Fibroblast of gingiva (primary cell): Measurements from ENCODE around the gene MRPL10.

Experiments
- DNase-seq: peaks from one replicate; pipeline ENCODE4 v3.0.0-alpha.2; 2011; ENCODE audit warnings: low read depth

The MRPL10 gene

DNA sequence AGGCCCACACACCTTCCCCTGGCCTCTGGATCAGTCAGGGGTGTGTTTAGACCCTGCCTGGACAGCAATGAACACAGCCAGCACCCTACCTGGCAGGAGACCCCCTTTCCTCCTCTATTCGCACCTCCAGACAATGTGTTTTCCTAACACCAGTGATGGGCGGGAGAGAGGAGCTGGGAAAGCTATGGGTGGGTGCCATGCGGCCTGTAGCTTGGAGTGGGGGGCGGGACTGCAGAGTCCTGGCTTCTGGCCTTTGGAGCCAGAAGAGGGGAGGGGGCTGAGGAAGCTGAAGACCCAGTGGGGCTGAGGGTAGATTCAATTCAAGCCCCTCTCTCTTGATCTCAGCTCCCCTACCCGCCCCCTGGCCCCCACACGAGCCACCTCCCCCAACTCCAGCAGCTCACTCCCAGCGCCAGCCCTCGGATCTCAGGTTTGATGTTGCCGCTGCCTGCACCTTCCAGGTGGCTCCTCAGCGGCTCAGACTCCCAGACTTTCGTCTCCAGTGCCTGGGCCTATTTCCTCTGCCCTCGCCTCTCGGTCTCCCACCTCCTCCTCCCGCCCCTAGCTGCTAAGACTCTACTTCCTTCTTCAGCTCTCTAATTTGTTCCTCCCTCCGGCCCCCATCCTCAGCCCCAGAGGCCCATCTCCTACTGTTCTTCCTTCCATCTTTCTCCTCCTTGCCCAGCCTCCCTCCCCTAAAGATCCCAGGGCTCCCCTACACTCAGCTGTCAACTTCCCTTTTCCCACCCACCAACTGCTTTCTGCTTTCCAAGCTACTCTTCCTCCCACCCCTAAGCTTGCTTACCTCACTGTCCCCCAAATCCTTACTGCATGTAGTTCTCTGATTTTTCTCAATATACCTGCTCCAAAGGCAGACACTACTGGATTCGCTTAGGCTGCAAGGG is 26.5 kb upstream of the MRPL10 start:
- DNase-seq, result no peak

GRCh38 chr17:47856830-47857229 is 25.5 kb upstream of the MRPL10 start:
- DNase-seq, result no peak

DNA sequence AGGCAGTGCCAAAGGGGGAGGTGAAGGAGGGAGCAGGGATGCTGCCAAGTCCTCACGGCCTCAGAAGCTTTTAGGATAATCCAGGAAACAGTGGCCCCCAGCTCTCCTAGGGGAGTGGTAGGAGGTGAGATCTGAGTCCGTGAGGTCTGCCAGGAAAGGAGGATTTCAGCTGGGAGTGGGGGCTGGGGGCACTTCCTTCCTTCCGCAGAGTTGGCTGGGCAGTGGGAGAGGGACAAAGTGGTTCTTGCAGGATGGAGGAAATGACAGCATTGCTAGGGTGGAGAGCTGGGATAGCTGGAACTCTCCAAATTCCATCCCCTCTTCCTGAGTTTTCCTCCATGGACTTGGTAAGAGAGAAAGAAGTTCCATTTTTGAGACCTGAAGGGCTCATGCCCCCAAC is 24.4 kb upstream of the MRPL10 start:
- DNase-seq, result no peak

DNA sequence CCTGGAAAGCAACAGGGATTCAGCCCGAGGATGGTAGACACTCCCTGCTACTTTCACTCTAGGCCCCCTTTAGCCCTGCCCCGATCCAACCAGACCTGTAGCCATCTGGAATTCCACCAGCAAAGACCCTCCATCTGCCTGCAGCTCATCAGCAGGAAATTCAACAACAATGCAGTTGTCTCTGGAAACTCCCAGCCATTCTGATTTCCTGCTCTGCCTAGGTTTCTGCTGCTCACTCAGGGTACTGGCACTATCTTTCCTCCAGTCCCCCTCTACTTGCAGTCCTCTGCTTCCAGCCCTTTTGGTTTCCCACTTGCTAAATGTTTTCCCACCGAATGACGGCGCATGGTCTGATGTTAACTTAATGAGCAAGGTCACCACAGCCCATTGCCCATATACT is 22.3 kb upstream of the MRPL10 start:
- no peak for DNase-seq

DNA sequence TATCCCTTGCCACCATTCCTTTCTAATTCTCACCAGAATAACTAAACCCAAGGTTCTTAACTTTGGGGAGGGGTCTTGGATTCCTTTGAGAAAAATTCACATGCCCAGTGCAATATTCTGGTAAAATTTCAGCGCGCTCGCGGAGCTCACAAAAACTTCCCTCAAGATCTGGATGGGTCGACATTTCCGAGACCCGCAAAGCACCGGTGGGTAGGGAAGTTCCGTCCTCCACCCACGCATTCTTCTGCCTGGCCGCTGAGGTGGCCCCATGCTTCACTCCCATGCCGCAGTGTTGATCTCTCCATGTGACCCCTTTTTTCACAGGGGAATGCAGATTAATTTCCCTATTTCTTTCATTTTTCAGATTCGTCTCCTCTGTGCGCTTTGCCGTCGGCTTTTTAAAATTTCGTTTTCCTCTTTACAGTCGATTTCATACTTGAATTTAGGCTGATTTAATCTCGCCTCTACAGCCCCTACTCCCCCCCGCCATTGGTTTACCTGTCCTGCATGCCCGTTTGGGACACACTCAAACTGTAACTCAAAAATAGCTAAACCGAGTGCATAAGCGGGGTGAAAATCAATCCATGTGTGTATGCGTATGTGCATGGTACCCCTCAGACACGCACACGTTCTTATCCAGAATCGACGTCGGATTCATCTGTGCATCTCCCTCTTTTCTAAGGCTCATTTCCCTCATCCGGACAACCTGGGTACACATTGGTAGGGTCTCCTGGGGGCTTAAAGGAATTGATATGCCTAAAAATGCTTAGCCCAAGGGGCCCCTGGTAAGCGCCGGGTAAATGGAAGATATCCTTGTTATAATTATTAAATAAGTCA is 21.0 kb upstream of the MRPL10 start:
- DNase-seq, result no peak

GRCh38 chr17:47851764-47852112 is 20.4 kb upstream of the MRPL10 start:
- no peak for DNase-seq

DNA sequence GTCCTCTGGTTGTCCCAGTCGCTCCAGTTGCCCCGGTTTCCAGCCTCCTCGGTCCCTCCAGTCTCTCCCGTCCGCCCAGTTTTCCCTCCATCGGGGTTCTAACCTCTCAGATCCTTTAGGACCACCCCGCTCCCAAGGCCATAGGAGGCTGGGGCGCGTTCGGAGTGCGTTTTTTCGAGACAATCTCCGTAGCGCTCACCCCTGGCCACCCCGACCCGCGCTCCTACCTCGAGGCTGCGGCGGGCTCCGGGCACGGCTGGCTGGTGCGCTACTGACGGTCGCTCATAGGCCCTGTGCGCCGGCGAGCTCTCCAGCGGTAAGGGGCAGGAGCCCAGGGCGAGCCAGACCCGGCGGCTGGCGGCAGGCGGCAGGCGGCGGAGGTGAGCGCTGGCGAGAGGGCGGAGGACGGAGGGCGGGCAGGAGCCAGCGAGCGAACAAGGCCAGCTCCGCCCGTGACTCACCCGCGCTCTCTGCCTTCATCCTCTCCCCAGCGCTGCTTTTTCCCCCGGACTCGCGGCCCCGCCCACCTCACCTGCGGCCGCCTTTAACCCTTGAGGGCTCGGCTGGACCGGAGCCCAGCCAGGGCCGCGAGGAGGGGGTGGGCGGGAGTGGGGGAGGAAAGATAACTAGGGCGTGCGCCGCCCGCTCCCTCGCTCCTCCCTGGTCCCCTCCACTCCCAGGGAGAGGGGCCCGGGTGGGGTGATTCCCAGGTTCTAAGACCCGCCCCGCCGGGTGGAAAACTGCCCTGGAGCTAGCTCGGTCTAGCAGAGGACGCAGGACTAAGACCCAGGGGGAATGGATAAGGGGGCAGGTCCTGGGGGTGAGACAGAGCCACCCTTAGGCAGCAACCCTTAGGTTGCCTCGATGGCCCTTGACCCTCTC is 19.6 kb upstream of the MRPL10 start, which contains the start of gene SP6:
TSS of gene SP6 (minus strand) at position 472 of the 882 bp plus-strand sequence. CDS start 2,734 bp downstream, outside the sequence.
- DNase-seq, result peak; percentile 16

GRCh38 chr17:47850373-47850691 is 19.0 kb upstream of the MRPL10 start:
- no peak for DNase-seq

GRCh38 chr17:47848198-47848513 is 16.8 kb upstream of the MRPL10 start:
- DNase-seq, result no peak

GRCh38 chr17:47847341-47848197 is 16.2 kb upstream of the MRPL10 start:
- DNase-seq, result no peak

- no peak for DNase-seq
Observed at GRCh38 chr17:47846716-47847340, 15.5 kb upstream of the MRPL10 start.

DNA sequence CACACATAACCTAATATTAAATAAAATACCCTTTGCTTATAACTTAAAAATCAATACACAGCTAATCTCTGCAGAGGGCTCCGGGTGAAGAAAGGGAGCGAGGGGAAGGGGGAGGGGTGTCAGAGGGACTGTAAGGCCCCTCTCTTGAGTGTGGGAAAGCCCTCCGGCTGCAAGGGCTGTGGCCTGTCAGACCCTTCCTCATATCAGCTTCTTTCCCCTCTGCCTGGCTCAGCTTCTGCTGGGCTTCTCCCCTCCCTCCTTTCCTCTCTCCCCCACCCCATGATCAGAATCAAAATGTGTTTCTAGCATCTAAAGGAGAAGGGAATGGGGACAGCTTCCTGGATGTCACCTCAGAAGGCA is 14.4 kb upstream of the MRPL10 start:
- no peak for DNase-seq

- DNase-seq, result no peak
Observed at GRCh38 chr17:47844814-47845715, 13.7 kb upstream of the MRPL10 start.

- DNase-seq, result no peak
Observed at GRCh38 chr17:47844227-47844626, 12.9 kb upstream of the MRPL10 start.

DNA sequence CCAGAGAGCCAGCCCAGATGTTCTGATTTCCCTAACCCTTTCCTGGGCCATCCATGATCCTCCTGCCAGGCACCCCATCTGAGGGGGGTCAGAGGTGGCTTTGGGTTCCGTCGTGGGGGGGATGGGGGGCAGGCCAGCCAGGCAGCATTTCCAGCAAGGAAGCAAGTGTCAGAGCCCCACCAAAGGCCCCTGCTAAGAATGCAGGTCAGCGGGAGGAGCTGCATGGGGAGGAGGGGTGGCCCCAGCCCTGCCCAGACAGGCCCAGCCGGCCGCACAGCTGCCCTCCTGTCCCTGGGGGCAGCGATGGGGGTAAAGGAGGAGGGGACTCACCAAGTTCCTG is 12.0 kb upstream of the MRPL10 start:
- no peak for DNase-seq

- DNase-seq, result no peak
Observed at GRCh38 chr17:47841488-47842291, 10.3 kb upstream of the MRPL10 start.

- DNase-seq, result peak; percentile 79
Observed at GRCh38 chr17:47840742-47841487, 9.6 kb upstream of the MRPL10 start, which contains the start of gene SCRN2. Gene SCRN2, minus strand, starts transcription at chr17:47841273. Its CDS starts 430 bp downstream, at chr17:47840843.

GRCh38 chr17:47840001-47840741 is 8.8 kb upstream of the MRPL10 start:
- DNase-seq, result no peak
